Ovary (tissue), 9 donors: Measurements from ENCODE around the gene FAM53A. TPM values are rescaled to one million over a fixed set of nuclear protein-coding genes. Genes with fewer than 3 reads are reported as not detected.
A peak's percentile ranks its signal among the peaks of the same experiment; 100 is the strongest.

Experiments used
- DNase-seq, 5 donors: peaks; one replicate each; pipeline ENCODE4 v3.0.0-alpha.2; 2019 to 2020
- H3K27ac ChIP-seq, 2 donors: fragments of 200-600 bp; one replicate each; pipeline versions ENCODE4 v1.5.1 to v1.8.0; 2019 to 2022
- H3K27me3 ChIP-seq: fragments of 200-600 bp; one replicate; pipeline ENCODE4 v1.8.0; 2022
- H3K36me3 ChIP-seq: fragments of 200-600 bp; sonication (generic); one replicate; pipeline ENCODE4 v1.5.1; 2019
- H3K4me1 ChIP-seq: one replicate; pipeline ENCODE4 v1.8.1; 2013; ENCODE audit warnings: mild to moderate bottlenecking, moderate library complexity; ENCODE audit not compliant: insufficient read depth
- H3K4me3 ChIP-seq: fragments of 200-600 bp; sonication (generic); one replicate; pipeline ENCODE4 v1.5.1; 2017
- H3K9me3 ChIP-seq, 2 donors: fragments of 200-600 bp in 1 of 2; sonication (generic) in 1 of 2; one replicate each; pipeline versions ENCODE4 v1.5.1 to v1.8.1; 2013 to 2019; ENCODE audit warnings: mild to moderate bottlenecking in 1 of 2, moderate library complexity in 1 of 2
- EP300 ChIP-seq: sonication (generic); formaldehyde crosslinking; IDR thresholded peaks from one replicate; pipeline ENCODE4 v1.6.1; 2017; ENCODE audit warnings: antibody characterized with exemption
- POLR2A ChIP-seq: fragments of 450-650 bp; IDR thresholded peaks from one replicate; pipeline ENCODE4 v1.6.1; 2017; ENCODE audit warnings: antibody characterized with exemption, mild to moderate bottlenecking, moderate library complexity
- WGBS, 3 donors: extraction: QIAGEN DNeasy Blood & Tissue Kit in 1 of 3; methylation state at CpG; one replicate each; pipeline versions ENCODE4 v1.1.5 to v1.1.7; 2013 to 2017; 5-methylcytosine and 5-hydroxymethylcytosine counted together
- intact Hi-C, 4 donors: fragments of 100-400 bp; cut with DNase I; formaldehyde crosslinking; loops; one replicate each; pipeline versions ENCODE4 v1.11.0 to v1.15.1; 2022 to 2023
- polyA plus RNA-seq, 2 donors: library from polyadenylated mRNA; stranded (reverse); fragments of 200-250 nt in 1 of 2; fragments of 350-450 nt in 1 of 2; fragmentation: Illumina TruSeq in 1 of 2; extraction: RNeasy Lipid Tissue Mini Kit (QIAGEN cat#74804) in 1 of 2; gene quantifications; one replicate each; pipeline ENCODE4 v1.2.3, GENCODE V29; 2013 to 2014
- total RNA-seq, 7 donors: library from RNA; depleted of rRNA in 2 of 7; stranded (reverse); fragments of >200 nt in 2 of 7; fragmentation: NEBNext Ultra II Directional in 3 of 7; extraction: Animal tissue kit (Norgen Biotek cat#: 25700) in 3 of 7; gene quantifications; one replicate each; pipeline versions ENCODE4 v1.1.0 to v1.2.4, GENCODE V29; 2016 to 2023
- TF ChIP-seq, protein P1 (sequence below), 3 donors: fragments of 450-650 bp in 2 of 3; fragments of 200-600 bp in 1 of 3; IDR thresholded peaks; one replicate each; pipeline versions ENCODE4 v1.5.1 to v1.8.0; 2016 to 2022; ENCODE audit warnings: antibody characterized with exemption in 3 of 3, mild to moderate bottlenecking in 1 of 3
- donor health status: DM: no; HTN: no; CAD: no; lungs with moderate emphysema.
- donor health status: DM: no; HTN: no; CAD: no.
- donor health status: Bipolar disorder and iron deficiency.
- donor health status: DM: yes; HTN: yes; CAD: no.
- donor health status: DM: no; HTN: no; CAD: no.
- donor health status: DM: yes; HTN: yes; CAD: no.

Gene FAM53A
- total and polyA plus RNA-seq, 9 donors = 0.32 to 5.1 (median 2.4) TPM

DNA sequence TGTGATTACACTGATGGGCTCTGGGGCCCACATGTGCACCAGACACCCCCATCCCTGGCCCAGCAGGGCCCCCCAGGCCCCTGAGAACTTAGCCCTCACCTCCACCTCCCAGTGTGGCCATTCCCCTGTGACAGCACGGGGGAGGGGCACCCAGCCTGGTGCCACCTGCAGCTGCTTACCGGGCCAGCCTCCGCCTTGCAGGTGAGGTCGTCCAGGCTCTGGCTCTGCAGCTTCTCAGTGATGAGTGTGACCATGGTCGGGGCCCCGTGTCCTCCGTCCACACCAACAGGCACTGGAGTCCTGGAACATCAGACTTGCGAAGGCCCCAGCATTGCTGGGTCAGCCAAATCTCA is 15.6 kb downstream of the FAM53A start:
- H3K27ac ChIP-seq = no peak overlapping the region
- peaks cover 8% of the 10 kb centered on the region for H3K4me1 ChIP-seq
- no peaks in the 10 kb centered on the region for H3K36me3 ChIP-seq
- intact Hi-C loops = no loop called here
- H3K9me3 ChIP-seq = no peaks in the 10 kb centered on the region
- DNase-seq = peak in 2 of 5 donors; percentile 28 to 54
- no peak overlapping the region for H3K4me3 ChIP-seq
- TF ChIP-seq EP300 (no peak), POLR2A (no peak)
- TF ChIP-seq, protein P1, sequence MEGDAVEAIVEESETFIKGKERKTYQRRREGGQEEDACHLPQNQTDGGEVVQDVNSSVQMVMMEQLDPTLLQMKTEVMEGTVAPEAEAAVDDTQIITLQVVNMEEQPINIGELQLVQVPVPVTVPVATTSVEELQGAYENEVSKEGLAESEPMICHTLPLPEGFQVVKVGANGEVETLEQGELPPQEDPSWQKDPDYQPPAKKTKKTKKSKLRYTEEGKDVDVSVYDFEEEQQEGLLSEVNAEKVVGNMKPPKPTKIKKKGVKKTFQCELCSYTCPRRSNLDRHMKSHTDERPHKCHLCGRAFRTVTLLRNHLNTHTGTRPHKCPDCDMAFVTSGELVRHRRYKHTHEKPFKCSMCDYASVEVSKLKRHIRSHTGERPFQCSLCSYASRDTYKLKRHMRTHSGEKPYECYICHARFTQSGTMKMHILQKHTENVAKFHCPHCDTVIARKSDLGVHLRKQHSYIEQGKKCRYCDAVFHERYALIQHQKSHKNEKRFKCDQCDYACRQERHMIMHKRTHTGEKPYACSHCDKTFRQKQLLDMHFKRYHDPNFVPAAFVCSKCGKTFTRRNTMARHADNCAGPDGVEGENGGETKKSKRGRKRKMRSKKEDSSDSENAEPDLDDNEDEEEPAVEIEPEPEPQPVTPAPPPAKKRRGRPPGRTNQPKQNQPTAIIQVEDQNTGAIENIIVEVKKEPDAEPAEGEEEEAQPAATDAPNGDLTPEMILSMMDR (IDR thresholded peaks at IDR 0.05) = no peak
- no peaks in the 10 kb centered on the region for H3K27me3 ChIP-seq
- WGBS, 3 donors = 47 to 60% (median 53%) methylated on average over 8 of the region's 8 CpGs

GRCh38 chr4:1667273-1667672 is 16.8 kb downstream of the FAM53A start:
- Histone ChIP-seq H3K27me3 (no peaks in the 10 kb centered on the region), H3K36me3 (no peaks in the 10 kb centered on the region), H3K4me1 (peaks cover 8% of the 10 kb centered on the region), H3K4me3 (no peak overlapping the region), H3K27ac (no peak overlapping the region), H3K9me3 (no peaks in the 10 kb centered on the region)
- intact Hi-C loops = no loop called here
- WGBS, 3 donors = 91 to 94% (median 94%) methylated on average over 15 of the region's 15 CpGs
- TF ChIP-seq POLR2A = no peak
- no peak for DNase-seq

- WGBS, 3 donors = 77 to 84% (median 80%) methylated on average over 12 of the region's 12 CpGs
- Histone ChIP-seq H3K27me3 (no peaks in the 10 kb centered on the region), H3K4me1 (peaks cover 8% of the 10 kb centered on the region), H3K4me3 (no peak overlapping the region), H3K27ac (no peak overlapping the region), H3K9me3 (no peaks in the 10 kb centered on the region), H3K36me3 (no peaks in the 10 kb centered on the region)
- intact Hi-C loops = no loop called here
- DNase-seq = no peak
- TF ChIP-seq, protein P1 (IDR thresholded peaks at IDR 0.05) = no peak
- no peak for TF ChIP-seq POLR2A
- no peak for TF ChIP-seq EP300
These were observed 17.7 kb downstream of the FAM53A start for GRCh38 chr4:1666391-1666790.

- 81 to 93% (median 89%) methylated on average over 8 of the region's 8 CpGs for WGBS, 3 donors
- Histone ChIP-seq H3K27me3 (no peaks in the 10 kb centered on the region), H3K4me3 (no peak overlapping the region), H3K4me1 (peaks cover 6% of the 10 kb centered on the region), H3K27ac (no peak overlapping the region), H3K36me3 (no peaks in the 10 kb centered on the region), H3K9me3 (no peaks in the 10 kb centered on the region)
- DNase-seq = no peak
- intact Hi-C loops = no loop called here
- no peak for TF ChIP-seq EP300
- TF ChIP-seq POLR2A = no peak
These were observed 20.0 kb downstream of the FAM53A start for GRCh38 chr4:1664141-1664540.

DNA sequence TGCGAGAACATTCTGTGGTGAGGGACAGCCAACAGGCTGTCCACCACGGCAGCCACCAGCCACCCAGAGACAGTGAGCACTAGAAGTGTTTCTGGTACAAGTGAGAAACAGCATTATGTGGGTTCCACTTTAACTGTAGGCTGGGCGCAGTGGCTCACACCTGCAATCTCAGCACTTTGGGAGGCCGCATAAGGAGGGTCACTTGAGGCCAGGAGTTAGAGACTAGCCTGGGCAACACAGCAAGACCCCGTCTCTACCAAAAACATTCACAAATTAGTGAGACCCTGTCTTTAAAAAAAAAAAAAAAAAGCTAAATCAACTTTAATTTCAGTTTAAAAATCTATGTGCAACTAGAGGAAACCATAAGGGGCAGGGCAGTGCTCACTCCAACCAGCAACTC is 20.6 kb downstream of the FAM53A start:
- Histone ChIP-seq H3K4me1 (peaks cover 2% of the 10 kb centered on the region), H3K4me3 (no peak overlapping the region), H3K36me3 (no peaks in the 10 kb centered on the region), H3K9me3 (no peaks in the 10 kb centered on the region), H3K27me3 (no peaks in the 10 kb centered on the region), H3K27ac (no peak overlapping the region)
- DNase-seq = no peak
- 97 to 99% (median 99%) methylated on average over 5 of the region's 5 CpGs for WGBS, 3 donors
- TF ChIP-seq POLR2A (no peak), EP300 (no peak)
- TF ChIP-seq, protein P1 (IDR thresholded peaks at IDR 0.05) = no peak
- intact Hi-C loops = no loop called here

GRCh38 chr4:1661695-1662094 is 22.4 kb downstream of the FAM53A start:
- intact Hi-C loops = no loop called here
- WGBS, 3 donors = 89 to 92% (median 90%) methylated on average over 14 of the region's 14 CpGs
- no peak for DNase-seq
- no peak overlapping the region for H3K4me3 ChIP-seq
- H3K27ac ChIP-seq = no peak overlapping the region
- TF ChIP-seq POLR2A = no peak
- no peak for TF ChIP-seq EP300
- TF ChIP-seq, protein P1 (IDR thresholded peaks at IDR 0.05) = no peak
- no peaks in the 10 kb centered on the region for H3K27me3 ChIP-seq
- no peaks in the 10 kb centered on the region for H3K36me3 ChIP-seq
- no peaks in the 10 kb centered on the region for H3K9me3 ChIP-seq
- H3K4me1 ChIP-seq = no peaks in the 10 kb centered on the region
